ENCODE measurements around the gene POR. TPM values are rescaled to one million over a fixed set of nuclear protein-coding genes. Genes with fewer than 3 reads are reported as not detected.

POR gene
- total RNA-seq = 77.0 and 90.7 TPM in 2 replicates

GRCh38 chr7:75914655-75915415, at the start of gene POR:
Gene POR (plus strand): TSS chr7:75915155. CDS start chr7:75954002, 38,847 bp downstream.
- peak within 1 kb of the TSS; percentile 95 for H3K4me3 ChIP-seq (ENCODE audit: low read depth, low read length)
- TF ChIP-seq, protein P1, sequence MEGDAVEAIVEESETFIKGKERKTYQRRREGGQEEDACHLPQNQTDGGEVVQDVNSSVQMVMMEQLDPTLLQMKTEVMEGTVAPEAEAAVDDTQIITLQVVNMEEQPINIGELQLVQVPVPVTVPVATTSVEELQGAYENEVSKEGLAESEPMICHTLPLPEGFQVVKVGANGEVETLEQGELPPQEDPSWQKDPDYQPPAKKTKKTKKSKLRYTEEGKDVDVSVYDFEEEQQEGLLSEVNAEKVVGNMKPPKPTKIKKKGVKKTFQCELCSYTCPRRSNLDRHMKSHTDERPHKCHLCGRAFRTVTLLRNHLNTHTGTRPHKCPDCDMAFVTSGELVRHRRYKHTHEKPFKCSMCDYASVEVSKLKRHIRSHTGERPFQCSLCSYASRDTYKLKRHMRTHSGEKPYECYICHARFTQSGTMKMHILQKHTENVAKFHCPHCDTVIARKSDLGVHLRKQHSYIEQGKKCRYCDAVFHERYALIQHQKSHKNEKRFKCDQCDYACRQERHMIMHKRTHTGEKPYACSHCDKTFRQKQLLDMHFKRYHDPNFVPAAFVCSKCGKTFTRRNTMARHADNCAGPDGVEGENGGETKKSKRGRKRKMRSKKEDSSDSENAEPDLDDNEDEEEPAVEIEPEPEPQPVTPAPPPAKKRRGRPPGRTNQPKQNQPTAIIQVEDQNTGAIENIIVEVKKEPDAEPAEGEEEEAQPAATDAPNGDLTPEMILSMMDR (IDR thresholded peaks at IDR 0.05; ENCODE audit: insufficient read depth, low read depth, low read length) = no peak
- peak; percentile 95 for DNase-seq (ENCODE audit: low read depth)

DNA sequence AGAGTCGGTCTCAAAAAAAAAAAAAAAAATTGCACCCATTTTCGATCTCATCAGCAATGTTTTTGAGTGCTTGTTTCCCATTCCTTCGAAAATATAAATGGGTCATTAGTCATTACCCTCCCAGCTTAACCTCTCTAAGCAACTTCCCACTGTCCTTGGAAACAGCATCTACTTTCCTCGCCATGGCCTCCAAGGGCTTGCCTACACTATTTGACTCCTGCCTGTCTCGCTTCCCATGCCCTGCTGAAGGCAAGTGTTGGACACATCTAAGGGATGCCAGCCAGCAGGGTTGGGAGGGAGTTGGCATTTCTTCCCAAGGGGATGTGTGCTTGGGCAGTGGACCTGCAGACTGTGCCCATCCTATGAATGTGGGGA, 48.9 kb upstream of the POR start:
- TF ChIP-seq, protein P1 (IDR thresholded peaks at IDR 0.05; ENCODE audit: insufficient read depth, low read depth, low read length) = no peak
- H3K4me3 ChIP-seq (ENCODE audit: low read depth, low read length) = no peak overlapping the region
- peak; percentile 65 for DNase-seq (ENCODE audit: low read depth)

DNA sequence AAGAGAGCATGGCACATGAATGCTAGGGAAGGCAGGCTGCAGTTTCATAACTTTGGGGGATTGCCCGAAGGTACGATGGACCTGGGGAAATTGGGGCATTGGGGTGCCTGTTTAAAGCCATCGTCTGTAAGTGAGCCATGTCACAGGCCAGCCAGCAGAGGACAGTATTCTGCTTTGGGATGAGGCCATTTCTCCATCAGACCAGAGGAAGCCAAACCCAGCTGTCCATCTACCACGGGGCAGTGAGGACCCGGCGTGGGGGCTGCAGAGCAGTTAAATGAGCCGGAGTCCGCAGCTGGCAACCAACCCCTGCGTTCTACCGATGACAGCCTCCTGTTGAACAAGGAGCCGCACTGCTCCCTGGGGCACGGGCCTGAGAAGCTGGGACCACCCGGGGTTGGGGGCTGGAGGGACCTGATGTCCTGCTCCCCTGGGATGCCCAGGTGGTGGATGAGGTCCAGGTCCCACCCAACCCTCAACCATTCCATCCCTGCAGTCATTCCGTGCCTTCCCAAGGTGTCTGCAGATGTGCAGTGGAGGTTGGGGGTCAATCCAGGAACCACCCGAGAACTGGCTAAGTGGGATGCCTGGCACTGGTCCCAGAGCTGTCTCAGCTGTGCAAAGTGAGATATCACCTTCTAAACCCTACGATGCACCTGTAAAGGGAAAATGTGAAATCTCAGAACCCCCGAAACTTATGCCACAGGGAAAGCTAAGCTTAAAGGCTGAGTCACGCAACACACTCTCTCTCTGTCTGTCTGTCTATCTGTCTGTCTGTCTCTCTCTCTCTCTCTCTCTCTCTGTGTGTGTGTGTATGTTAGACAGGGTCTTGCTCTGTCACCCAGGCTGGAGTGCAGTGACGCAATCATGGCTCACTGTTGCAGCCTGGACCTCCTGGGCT, 48.2 kb upstream of the POR start:
- peak; percentile 74 for DNase-seq (ENCODE audit: low read depth)
- H3K4me3 ChIP-seq (ENCODE audit: low read depth, low read length) = no peak overlapping the region
- TF ChIP-seq, protein P1 (IDR thresholded peaks at IDR 0.05; ENCODE audit: insufficient read depth, low read depth, low read length) = peak; percentile 97

DNA sequence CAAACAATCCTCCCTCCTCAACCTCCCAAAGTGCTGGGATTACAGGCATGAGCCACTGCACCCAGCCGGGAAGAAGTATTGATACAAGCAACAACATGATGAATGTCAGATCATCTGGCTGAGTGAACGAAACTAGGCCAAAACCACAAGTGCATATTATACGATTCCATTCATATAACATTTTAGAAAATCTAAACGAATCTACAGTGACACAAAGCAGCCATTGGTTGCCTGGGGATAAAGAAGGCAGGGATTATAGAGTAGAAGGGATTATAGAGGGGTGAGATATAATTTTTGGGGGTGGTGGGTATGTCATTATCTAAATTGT, 47.6 kb upstream of the POR start:
- DNase-seq (ENCODE audit: low read depth) = no peak
- TF ChIP-seq, protein P1 (IDR thresholded peaks at IDR 0.05; ENCODE audit: insufficient read depth, low read depth, low read length) = no peak
- no peak overlapping the region for H3K4me3 ChIP-seq (ENCODE audit: low read depth, low read length)

- H3K4me3 ChIP-seq (ENCODE audit: low read depth, low read length) = no peak overlapping the region
- DNase-seq (ENCODE audit: low read depth) = no peak
- TF ChIP-seq, protein P1 (IDR thresholded peaks at IDR 0.05; ENCODE audit: insufficient read depth, low read depth, low read length) = no peak
Measured at GRCh38 chr7:75868153-75868552, 46.8 kb upstream of the POR start.

DNA sequence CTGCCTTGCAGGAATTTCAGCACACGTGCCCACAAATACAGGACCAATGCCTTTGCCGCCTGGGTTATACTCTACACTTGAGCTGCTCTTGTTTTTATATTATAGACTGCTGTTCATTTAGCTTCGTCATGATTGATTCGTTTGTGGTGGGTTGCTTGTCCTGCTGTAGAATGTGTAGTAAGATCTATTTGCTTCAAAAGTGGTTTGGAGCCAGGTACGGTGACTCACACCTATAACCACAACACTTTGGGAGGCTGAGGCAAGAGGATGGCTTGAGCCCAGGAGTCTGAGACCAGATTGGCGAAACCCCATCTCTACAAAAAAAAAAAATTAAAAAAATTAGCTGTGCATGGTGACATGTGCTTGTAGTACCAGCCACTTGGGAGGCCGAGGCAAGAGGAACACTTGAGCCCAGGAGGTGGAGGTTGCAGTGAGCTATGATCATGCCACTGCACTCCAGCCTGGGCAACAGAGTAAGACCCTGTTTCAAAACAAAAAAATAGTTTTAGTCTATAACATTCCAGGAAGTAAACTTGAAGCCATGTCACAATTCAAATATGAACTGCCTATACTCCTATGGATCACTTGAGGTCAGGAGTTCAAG, 45.1 kb upstream of the POR start:
- TF ChIP-seq, protein P1 (IDR thresholded peaks at IDR 0.05; ENCODE audit: insufficient read depth, low read depth, low read length) = no peak
- H3K4me3 ChIP-seq (ENCODE audit: low read depth, low read length) = no peak overlapping the region
- no peak for DNase-seq (ENCODE audit: low read depth)
